Astrocyte of the hippocampus (primary cell): ENCODE data around the gene AOPEP.

ENCODE experiments used
- DNase-seq: peaks from one replicate; pipeline ENCODE4 v3.0.0; 2011; ENCODE audit warnings: low read depth, low spot score

AOPEP gene

DNA sequence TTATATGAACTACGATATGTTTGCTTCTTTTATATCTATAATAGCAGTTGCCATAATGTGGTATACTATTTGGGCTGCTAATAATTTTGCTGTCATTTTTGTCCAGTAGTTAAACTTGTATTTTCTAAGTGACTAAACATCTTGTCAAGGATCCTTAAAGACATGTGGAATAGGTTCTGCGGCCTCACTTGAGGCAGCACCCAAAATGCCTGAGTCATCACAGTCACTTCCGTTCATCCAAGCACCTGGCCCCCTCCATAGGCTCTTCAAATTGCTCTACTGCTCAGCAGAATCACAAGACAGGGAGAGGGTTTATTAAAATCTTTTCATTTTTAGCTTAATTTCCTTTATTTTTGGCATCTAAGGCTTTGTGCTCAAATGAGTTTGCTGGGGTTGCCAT lies 259.1 kb downstream of the AOPEP start:
- DNase-seq = no peak

- no peak for DNase-seq
These were observed 261.2 kb downstream of the AOPEP start for GRCh38 chr9:94987731-94988130.

DNA sequence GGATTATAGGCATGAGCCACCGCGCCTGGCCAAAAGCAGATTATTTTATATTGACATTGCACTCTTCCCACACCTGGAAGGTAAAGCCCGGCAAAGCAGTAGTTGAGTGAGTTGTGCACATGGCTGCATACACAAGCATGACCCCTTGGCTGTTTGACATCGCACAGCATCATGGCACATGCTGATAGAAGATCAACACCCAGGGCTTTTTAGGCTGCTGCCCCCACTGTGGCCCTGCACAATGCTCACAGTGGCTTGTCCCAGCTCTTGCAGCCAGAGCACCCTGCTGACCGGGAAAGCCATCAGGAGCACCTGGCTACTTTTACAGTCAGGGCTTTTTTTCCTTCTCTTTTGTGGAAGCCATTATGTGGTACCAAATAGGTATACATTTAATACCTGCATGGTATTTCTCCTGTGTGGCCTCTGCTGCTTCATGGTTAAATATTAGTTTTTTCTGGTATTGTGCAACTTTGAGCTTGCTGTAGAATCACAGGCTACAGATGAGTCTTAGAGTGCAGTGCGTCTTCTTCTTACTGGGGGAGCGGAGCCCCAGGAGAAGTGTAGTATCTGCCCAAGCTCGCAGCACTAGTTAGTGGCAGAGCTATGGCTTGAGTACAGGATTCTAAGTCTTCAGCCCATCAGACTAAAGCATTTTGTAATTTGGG lies 264.5 kb downstream of the AOPEP start:
- no peak for DNase-seq

DNA sequence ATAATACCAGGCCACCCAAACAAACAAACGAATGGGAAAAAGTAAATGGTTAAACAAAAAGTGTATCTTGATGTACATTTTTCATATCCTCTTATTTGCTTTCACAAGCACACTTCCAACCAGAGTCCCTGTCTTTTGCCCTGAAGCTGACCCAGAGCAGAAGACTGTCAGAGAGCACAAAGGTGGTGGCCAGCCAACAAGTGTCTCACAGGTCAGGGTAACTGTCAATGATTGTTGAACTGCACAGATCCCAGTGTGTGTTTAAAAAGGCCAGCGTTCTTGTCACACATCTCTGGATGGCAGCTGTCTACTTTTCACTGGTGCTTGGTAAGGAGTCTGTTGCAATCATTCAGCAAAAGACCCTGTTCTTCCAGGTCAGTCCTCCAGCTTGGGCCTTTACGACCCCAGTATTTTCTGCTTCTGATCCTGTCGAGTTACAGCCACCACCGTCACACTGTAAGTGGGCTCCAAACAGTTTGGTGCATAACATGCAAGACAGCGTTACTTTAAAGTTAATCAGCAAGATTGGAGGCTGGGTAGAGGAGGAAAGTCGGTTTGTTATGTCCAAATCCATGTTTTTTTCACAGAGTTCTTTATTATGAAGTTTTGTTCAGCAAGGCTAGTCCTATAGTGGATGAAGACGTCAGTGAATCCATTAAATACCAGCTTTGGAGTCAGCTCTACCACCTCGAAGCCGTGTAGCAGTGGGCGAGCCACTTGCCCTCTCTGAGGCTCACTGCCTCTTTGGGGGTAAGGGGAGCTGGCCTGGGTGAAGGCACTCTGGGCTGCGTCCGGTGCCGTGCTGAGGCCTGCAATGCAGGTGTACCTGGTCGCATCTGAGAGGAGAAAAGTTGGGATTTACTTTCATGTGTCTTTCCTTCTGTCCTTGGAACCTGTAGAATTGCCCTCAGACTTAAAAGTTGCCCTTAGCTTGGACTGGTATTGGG lies 265.7 kb downstream of the AOPEP start:
- DNase-seq = no peak

GRCh38 chr9:94993160-94993820 lies 266.8 kb downstream of the AOPEP start:
- no peak for DNase-seq

GRCh38 chr9:94993821-94994165 lies 267.3 kb downstream of the AOPEP start:
- no peak for DNase-seq

DNA sequence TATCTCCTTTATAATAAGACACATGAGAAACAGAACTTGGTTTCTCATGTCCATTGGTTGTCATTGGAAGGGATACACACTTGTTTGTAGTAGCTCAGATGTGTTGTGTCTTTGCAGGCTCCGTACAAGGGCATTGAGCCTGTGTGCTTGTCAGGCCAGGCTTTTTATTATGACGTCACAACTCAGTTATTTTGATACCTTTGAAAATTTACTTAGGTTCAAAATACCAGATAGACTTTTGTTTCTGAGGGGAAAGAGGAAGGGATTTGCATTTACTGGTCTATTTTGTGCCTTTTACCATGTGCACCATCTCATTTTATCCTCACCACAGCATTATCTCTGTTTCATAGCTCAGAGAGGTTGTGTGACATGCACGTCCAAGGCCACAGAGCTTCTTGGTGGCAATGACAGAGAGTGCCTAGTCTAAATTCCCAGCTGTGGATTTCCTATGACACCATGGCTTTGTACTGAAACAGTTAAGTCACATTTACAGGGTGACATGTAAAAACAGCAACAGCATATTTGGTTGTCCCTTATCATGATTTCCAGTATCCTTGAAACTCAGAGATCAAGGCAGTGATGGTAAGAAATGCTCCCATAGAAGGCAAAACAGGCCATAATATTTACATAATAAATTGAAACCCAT lies 268.7 kb downstream of the AOPEP start:
- peak; percentile 25 for DNase-seq

GRCh38 chr9:94996641-94997040 lies 270.1 kb downstream of the AOPEP start:
- no peak for DNase-seq

DNA sequence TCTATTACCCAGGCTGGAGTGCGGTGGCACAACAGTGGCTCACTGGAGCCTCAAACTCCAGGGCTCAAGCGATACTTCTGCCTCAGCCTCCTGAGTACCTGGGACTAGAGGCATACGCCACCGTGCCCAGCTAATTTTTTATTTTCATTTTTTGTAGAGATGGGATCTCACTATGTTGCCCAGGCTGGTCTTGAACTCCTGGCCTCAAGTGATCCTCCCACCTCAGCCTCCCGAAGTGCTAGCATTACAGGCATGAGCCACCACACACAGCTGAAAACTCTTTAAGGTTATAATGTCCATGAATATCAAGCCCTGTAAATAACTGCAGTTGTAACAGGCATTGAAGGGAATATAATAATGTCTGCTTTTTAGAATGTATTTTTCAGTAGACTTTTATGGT lies 271.2 kb downstream of the AOPEP start:
- no peak for DNase-seq

GRCh38 chr9:94999832-95000231 lies 273.3 kb downstream of the AOPEP start:
- no peak for DNase-seq

GRCh38 chr9:95000821-95001220 lies 274.3 kb downstream of the AOPEP start:
- no peak for DNase-seq

DNA sequence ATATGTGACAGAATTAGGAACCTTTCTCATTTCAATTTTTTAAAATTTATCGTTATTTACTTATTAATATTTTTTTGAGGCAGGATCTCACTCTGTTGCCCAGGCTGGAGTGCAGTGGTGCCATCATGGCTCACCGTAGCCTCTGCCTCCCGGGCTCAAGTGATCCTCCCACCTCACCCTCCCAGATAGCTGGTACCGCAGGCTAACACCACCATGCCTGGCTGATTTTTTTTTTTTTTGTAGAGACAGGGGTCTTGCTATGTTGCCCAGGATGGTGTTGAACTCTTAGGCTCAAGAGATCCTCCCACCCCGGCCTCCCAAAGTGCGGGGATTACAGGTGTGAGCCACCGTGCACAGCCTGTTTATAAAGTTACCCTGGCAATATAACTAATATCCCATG lies 275.2 kb downstream of the AOPEP start:
- DNase-seq = no peak

GRCh38 chr9:95003689-95004410 lies 277.4 kb downstream of the AOPEP start:
- peak; percentile 84 for DNase-seq

GRCh38 chr9:95004411-95005277 lies 278.1 kb downstream of the AOPEP start:
- DNase-seq = peak; percentile 82

GRCh38 chr9:95005278-95006143 lies 279.0 kb downstream of the AOPEP start:
- DNase-seq = peak; percentile 68

GRCh38 chr9:95007226-95007869 lies 280.8 kb downstream of the AOPEP start:
- DNase-seq = peak; percentile 43

DNA sequence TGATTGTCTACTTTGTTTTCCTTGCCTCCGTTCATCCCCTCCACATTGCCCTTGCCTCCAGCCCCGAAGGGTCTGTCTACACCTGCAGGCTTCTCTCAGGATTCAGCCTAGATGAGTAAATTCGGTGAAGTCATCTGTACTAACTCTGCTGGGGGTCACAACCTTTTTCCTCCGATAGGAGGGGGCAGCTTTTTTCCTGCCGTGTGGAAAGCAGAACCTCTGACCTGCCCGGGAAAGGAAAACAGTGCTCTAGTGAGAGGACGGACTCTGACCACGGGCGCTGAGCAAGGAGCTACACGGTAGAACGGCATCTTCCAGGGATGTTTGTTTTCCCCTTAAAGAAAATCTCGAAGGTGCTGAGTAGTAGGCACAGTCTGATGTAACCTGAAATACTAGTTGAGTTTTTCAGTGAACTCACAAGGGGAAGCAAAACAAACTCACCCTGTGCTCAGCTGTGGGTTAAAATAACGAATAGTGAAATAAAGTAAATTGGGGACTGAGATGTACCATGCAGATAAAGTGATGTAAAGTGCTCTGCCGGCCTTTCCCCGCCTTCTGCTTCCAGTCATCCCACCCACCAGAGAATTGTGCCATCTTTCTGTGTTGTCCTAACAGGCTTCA lies 281.8 kb downstream of the AOPEP start:
- DNase-seq = peak; percentile 50

- peak; percentile 73 for DNase-seq
These were observed 283.0 kb downstream of the AOPEP start for GRCh38 chr9:95009459-95009858.
